B cell (primary cell): ENCODE measurements around the gene TENM3.

Experiments
- EZH2 ChIP-seq: IDR thresholded peaks from 2 replicates; pipeline ENCODE4 v1.6.1; 2012; ENCODE audit warnings: borderline replicate concordance, low read depth, mild to moderate bottlenecking, moderate library complexity, low read length; ENCODE audit not compliant: insufficient read depth, poor library complexity, severe bottlenecking
- TF ChIP-seq, protein P1 (sequence below): fragments of 200-600 bp; IDR thresholded peaks from one replicate; pipeline ENCODE4 v1.8.0; 2022; ENCODE audit warnings: antibody characterized with exemption, mild to moderate bottlenecking

DNA sequence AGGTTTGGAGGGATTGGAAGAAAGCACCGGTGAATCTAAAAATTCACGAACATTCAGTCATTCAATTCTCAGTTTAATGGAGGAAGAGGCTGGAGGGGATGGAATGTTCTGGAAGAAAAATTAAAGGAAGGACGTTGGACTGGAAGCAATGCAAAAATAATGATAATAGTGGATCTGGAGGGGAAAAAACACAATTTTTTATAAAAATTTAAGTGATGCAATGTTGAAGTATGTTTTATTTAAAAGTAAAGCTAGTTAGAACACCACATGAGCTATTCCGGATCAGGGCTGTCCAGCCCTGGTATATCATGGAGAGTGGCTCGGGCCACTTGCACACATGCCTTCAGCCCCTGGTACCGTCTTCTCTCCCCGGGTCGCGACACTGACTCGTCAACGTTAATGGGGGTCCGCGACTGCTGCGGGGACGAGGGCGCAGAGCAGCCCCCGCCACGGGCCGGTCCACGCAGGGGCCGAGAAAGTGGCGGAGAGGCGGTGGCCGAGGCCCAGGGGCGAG lies 204.6 kb downstream of the TENM3 start:
- TF ChIP-seq, protein P1, sequence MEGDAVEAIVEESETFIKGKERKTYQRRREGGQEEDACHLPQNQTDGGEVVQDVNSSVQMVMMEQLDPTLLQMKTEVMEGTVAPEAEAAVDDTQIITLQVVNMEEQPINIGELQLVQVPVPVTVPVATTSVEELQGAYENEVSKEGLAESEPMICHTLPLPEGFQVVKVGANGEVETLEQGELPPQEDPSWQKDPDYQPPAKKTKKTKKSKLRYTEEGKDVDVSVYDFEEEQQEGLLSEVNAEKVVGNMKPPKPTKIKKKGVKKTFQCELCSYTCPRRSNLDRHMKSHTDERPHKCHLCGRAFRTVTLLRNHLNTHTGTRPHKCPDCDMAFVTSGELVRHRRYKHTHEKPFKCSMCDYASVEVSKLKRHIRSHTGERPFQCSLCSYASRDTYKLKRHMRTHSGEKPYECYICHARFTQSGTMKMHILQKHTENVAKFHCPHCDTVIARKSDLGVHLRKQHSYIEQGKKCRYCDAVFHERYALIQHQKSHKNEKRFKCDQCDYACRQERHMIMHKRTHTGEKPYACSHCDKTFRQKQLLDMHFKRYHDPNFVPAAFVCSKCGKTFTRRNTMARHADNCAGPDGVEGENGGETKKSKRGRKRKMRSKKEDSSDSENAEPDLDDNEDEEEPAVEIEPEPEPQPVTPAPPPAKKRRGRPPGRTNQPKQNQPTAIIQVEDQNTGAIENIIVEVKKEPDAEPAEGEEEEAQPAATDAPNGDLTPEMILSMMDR: no peak
- TF ChIP-seq EZH2: no peak
